Stromal cell of bone marrow (primary cell): ENCODE measurements around the gene ZG16.
A peak's percentile ranks its signal among the peaks of the same experiment; 100 is the strongest.
"Not testable (repeated sequence)": the region's sequence is repeated elsewhere in the genome, so short reads cannot be mapped to it uniquely, and the experiment has no call there.

Experiments
- DNase-seq: peaks from one replicate; pipeline ENCODE4 v3.0.0-alpha.2; 2012; ENCODE audit warnings: low read depth

ZG16 gene

GRCh38 chr16:29787155-29787554, 9.1 kb downstream of the ZG16 start:
- DNase-seq, result not testable (repeated sequence)

- no peak for DNase-seq
Observed at GRCh38 chr16:29789775-29790182, 11.7 kb downstream of the ZG16 start.

GRCh38 chr16:29790183-29790948, 12.3 kb downstream of the ZG16 start, which contains the start of gene KIF22:
Gene KIF22 (plus strand): TSS chr16:29790751. CDS start chr16:29790760, 9 bp downstream.
- peak; percentile 96 for DNase-seq

- no peak for DNase-seq
Observed at GRCh38 chr16:29790949-29791844, 13.1 kb downstream of the ZG16 start.

- no peak for DNase-seq
Observed at GRCh38 chr16:29791845-29792807, 14.1 kb downstream of the ZG16 start.

- not testable (repeated sequence) for DNase-seq
Observed at GRCh38 chr16:29793153-29793552, 15.1 kb downstream of the ZG16 start.

- no peak for DNase-seq
Observed at GRCh38 chr16:29794231-29794710, 16.2 kb downstream of the ZG16 start.

GRCh38 chr16:29802416-29802935, 24.4 kb downstream of the ZG16 start:
- DNase-seq, result no peak

GRCh38 chr16:29804020-29804419, 26.0 kb downstream of the ZG16 start:
- DNase-seq, result no peak

GRCh38 chr16:29804455-29805231, 26.6 kb downstream of the ZG16 start:
- DNase-seq, result no peak

GRCh38 chr16:29805232-29806098, 27.4 kb downstream of the ZG16 start:
- peak; percentile 93 for DNase-seq

GRCh38 chr16:29806099-29806579, 28.1 kb downstream of the ZG16 start, which contains the start of gene MAZ:
Gene MAZ (plus strand): TSS chr16:29806529. CDS start chr16:29806702, 173 bp downstream.
- no peak for DNase-seq

- DNase-seq, result no peak
Observed at GRCh38 chr16:29806641-29807425, 28.8 kb downstream of the ZG16 start.

- DNase-seq, result peak; percentile 85
Observed at GRCh38 chr16:29807426-29808218, 29.6 kb downstream of the ZG16 start.

GRCh38 chr16:29808219-29808900, 30.3 kb downstream of the ZG16 start:
- DNase-seq, result no peak

GRCh38 chr16:29809031-29809747, 31.1 kb downstream of the ZG16 start:
- DNase-seq, result no peak
